Activated naive CD8-positive, alpha-beta T cell treated with anti-CD3 and anti-CD28 coated beads, Interleukin-2, amount 10 ng/mL, durations not matched to agents 7 days and 5 days (primary cell): ENCODE data around the gene TNFRSF19. TPM values are rescaled to one million over a fixed set of nuclear protein-coding genes. Genes with fewer than 3 reads are reported as not detected.

Source experiments
- ATAC-seq: fragments of 150-1000 bp; cut with Tn5 transposase; one replicate; pipeline ENCODE4 v1.10.0; 2021; ENCODE audit warnings: low read depth, moderate library complexity
- POLR2A ChIA-PET: fragments of 350-600 bp; sonication (Branson Sonifier 250); formaldehyde crosslinking; loops from one replicate; lab custom pipeline; 2021; ENCODE audit warnings: antibody characterized with exemption; lab: Charles Lee
- DNase-seq: peaks from one replicate; pipeline ENCODE4 v3.0.0; 2021
- H3K27ac Mint-ChIP-seq: one replicate; pipeline ENCODE4 v1.8.0; 2022; ENCODE audit warnings: mild to moderate bottlenecking, mixed read lengths
- H3K27me3 Mint-ChIP-seq: one replicate; pipeline ENCODE4 v1.8.0; 2022; ENCODE audit warnings: mild to moderate bottlenecking, moderate library complexity, mixed read lengths
- H3K36me3 Mint-ChIP-seq: one replicate; pipeline ENCODE4 v1.8.0; 2021; ENCODE audit warnings: mild to moderate bottlenecking, mixed read lengths
- H3K4me1 Mint-ChIP-seq: one replicate; pipeline ENCODE4 v1.8.0; 2021; ENCODE audit warnings: mixed read lengths
- H3K4me3 Mint-ChIP-seq: one replicate; pipeline ENCODE4 v1.8.0; 2022; ENCODE audit warnings: mild to moderate bottlenecking, moderate library complexity, mixed read lengths
- H3K9me3 Mint-ChIP-seq: one replicate; pipeline ENCODE4 v1.8.0; 2021; ENCODE audit warnings: mixed read lengths
- total RNA-seq, 2 experiments: library from RNA; stranded (reverse); gene quantifications; one replicate each; pipeline ENCODE4 v1.2.3, GENCODE V29; 2021

Gene TNFRSF19
- total RNA-seq, 2 experiments from 2014 or later: not detected

- DNase-seq (no peak), ATAC-seq (no peak)
- Mint-ChIP-seq H3K27me3 (peaks cover 2% of the 10 kb centered on the region), H3K27ac (no peak overlapping the region), H3K4me1 (no peaks in the 10 kb centered on the region), H3K36me3 (peaks cover 1% of the 10 kb centered on the region), H3K9me3 (peaks cover 8% of the 10 kb centered on the region), H3K4me3 (no peak overlapping the region)
- POLR2A ChIA-PET: no interaction called here
Observed at GRCh38 chr13:23687614-23688013, 117.4 kb downstream of the TNFRSF19 start.

- Mint-ChIP-seq H3K4me3 (no peak overlapping the region), H3K27ac (no peak overlapping the region), H3K4me1 (no peaks in the 10 kb centered on the region), H3K9me3 (peaks cover 5% of the 10 kb centered on the region), H3K27me3 (peaks cover 2% of the 10 kb centered on the region), H3K36me3 (peaks cover 1% of the 10 kb centered on the region)
- ATAC-seq: no peak
- POLR2A ChIA-PET: no interaction called here
- no peak for DNase-seq
Observed at GRCh38 chr13:23688336-23688735, 118.1 kb downstream of the TNFRSF19 start.

- DNase-seq: no peak
- H3K27ac Mint-ChIP-seq: no peak overlapping the region
- POLR2A ChIA-PET: no interaction called here
- ATAC-seq: no peak
- peaks cover 3% of the 10 kb centered on the region for H3K4me1 Mint-ChIP-seq
- peaks cover 1% of the 10 kb centered on the region for H3K9me3 Mint-ChIP-seq
- peaks cover 1% of the 10 kb centered on the region for H3K36me3 Mint-ChIP-seq
- no peak overlapping the region for H3K4me3 Mint-ChIP-seq
- H3K27me3 Mint-ChIP-seq: peaks cover 2% of the 10 kb centered on the region
Observed at GRCh38 chr13:23690668-23691067, 120.5 kb downstream of the TNFRSF19 start.

GRCh38 chr13:23692816-23693215 lies 122.6 kb downstream of the TNFRSF19 start:
- Mint-ChIP-seq H3K9me3 (no peaks in the 10 kb centered on the region), H3K36me3 (no peaks in the 10 kb centered on the region), H3K27me3 (no peaks in the 10 kb centered on the region), H3K27ac (no peak overlapping the region), H3K4me1 (peaks cover 14% of the 10 kb centered on the region), H3K4me3 (no peak overlapping the region)
- POLR2A ChIA-PET: no interaction called here
- no peak for DNase-seq
- no peak for ATAC-seq

GRCh38 chr13:23695196-23695595 lies 125.0 kb downstream of the TNFRSF19 start:
- Mint-ChIP-seq H3K9me3 (no peaks in the 10 kb centered on the region), H3K27ac (peak overlapping the region; percentile 45), H3K4me3 (peak overlapping the region; percentile 51), H3K4me1 (peaks cover 14% of the 10 kb centered on the region), H3K36me3 (no peaks in the 10 kb centered on the region), H3K27me3 (no peaks in the 10 kb centered on the region)
- ATAC-seq: no peak
- POLR2A ChIA-PET: no interaction called here
- DNase-seq: no peak

- peak overlapping the region; percentile 89 for H3K4me3 Mint-ChIP-seq
- peaks cover 14% of the 10 kb centered on the region for H3K4me1 Mint-ChIP-seq
- peak; percentile 100 for ATAC-seq
- peak overlapping the region; percentile 99 for H3K27ac Mint-ChIP-seq
- no peaks in the 10 kb centered on the region for H3K27me3 Mint-ChIP-seq
- H3K36me3 Mint-ChIP-seq: no peaks in the 10 kb centered on the region
- H3K9me3 Mint-ChIP-seq: no peaks in the 10 kb centered on the region
- peak; percentile 81 for DNase-seq
- POLR2A ChIA-PET: interaction anchor here (0.9 kb wide), 1 partner anchor 17 kb away, joined by 3 read pairs; no protein-coding TSS in a partner anchor
Observed at GRCh38 chr13:23695711-23696464, 125.7 kb downstream of the TNFRSF19 start.

GRCh38 chr13:23696610-23697009 lies 126.4 kb downstream of the TNFRSF19 start:
- DNase-seq (no peak), ATAC-seq (no peak)
- POLR2A ChIA-PET: interaction anchor here (0.9 kb wide), 1 partner anchor 18 kb away, joined by 3 read pairs; no protein-coding TSS in a partner anchor
- Mint-ChIP-seq H3K36me3 (no peaks in the 10 kb centered on the region), H3K27me3 (no peaks in the 10 kb centered on the region), H3K4me1 (peaks cover 14% of the 10 kb centered on the region), H3K9me3 (no peaks in the 10 kb centered on the region), H3K4me3 (peak overlapping the region; percentile 89), H3K27ac (peak overlapping the region; percentile 99)

GRCh38 chr13:23697772-23698313 lies 127.6 kb downstream of the TNFRSF19 start:
- no peaks in the 10 kb centered on the region for H3K27me3 Mint-ChIP-seq
- peaks cover 14% of the 10 kb centered on the region for H3K4me1 Mint-ChIP-seq
- DNase-seq: no peak
- no peaks in the 10 kb centered on the region for H3K36me3 Mint-ChIP-seq
- POLR2A ChIA-PET: interaction anchor here (0.7 kb wide), 1 partner anchor 10 kb away, joined by 4 read pairs; no protein-coding TSS in a partner anchor
- H3K4me3 Mint-ChIP-seq: no peak overlapping the region
- no peak overlapping the region for H3K27ac Mint-ChIP-seq
- no peak for ATAC-seq
- no peaks in the 10 kb centered on the region for H3K9me3 Mint-ChIP-seq

GRCh38 chr13:23699271-23699670 lies 129.1 kb downstream of the TNFRSF19 start:
- H3K27ac Mint-ChIP-seq: no peak overlapping the region
- no peak for DNase-seq
- H3K36me3 Mint-ChIP-seq: no peaks in the 10 kb centered on the region
- no peak for ATAC-seq
- peaks cover 13% of the 10 kb centered on the region for H3K4me1 Mint-ChIP-seq
- H3K27me3 Mint-ChIP-seq: no peaks in the 10 kb centered on the region
- H3K9me3 Mint-ChIP-seq: no peaks in the 10 kb centered on the region
- no peak overlapping the region for H3K4me3 Mint-ChIP-seq
- POLR2A ChIA-PET: no interaction called here

GRCh38 chr13:23701186-23701585 lies 131.0 kb downstream of the TNFRSF19 start:
- ATAC-seq: no peak
- H3K4me1 Mint-ChIP-seq: peaks cover 6% of the 10 kb centered on the region
- no peaks in the 10 kb centered on the region for H3K27me3 Mint-ChIP-seq
- H3K9me3 Mint-ChIP-seq: no peaks in the 10 kb centered on the region
- H3K4me3 Mint-ChIP-seq: no peak overlapping the region
- H3K27ac Mint-ChIP-seq: no peak overlapping the region
- POLR2A ChIA-PET: no interaction called here
- no peaks in the 10 kb centered on the region for H3K36me3 Mint-ChIP-seq
- DNase-seq: no peak

GRCh38 chr13:23701636-23702035 lies 131.4 kb downstream of the TNFRSF19 start:
- Mint-ChIP-seq H3K27me3 (no peaks in the 10 kb centered on the region), H3K36me3 (no peaks in the 10 kb centered on the region), H3K4me3 (no peak overlapping the region), H3K4me1 (peaks cover 3% of the 10 kb centered on the region), H3K9me3 (no peaks in the 10 kb centered on the region), H3K27ac (no peak overlapping the region)
- ATAC-seq: no peak
- POLR2A ChIA-PET: no interaction called here
- DNase-seq: no peak

GRCh38 chr13:23703246-23703860 lies 133.1 kb downstream of the TNFRSF19 start:
- Mint-ChIP-seq H3K36me3 (no peaks in the 10 kb centered on the region), H3K9me3 (no peaks in the 10 kb centered on the region), H3K27ac (no peak overlapping the region), H3K27me3 (no peaks in the 10 kb centered on the region), H3K4me1 (no peaks in the 10 kb centered on the region), H3K4me3 (no peak overlapping the region)
- POLR2A ChIA-PET: no interaction called here
- ATAC-seq (no peak), DNase-seq (no peak)

- H3K27me3 Mint-ChIP-seq: no peaks in the 10 kb centered on the region
- H3K9me3 Mint-ChIP-seq: no peaks in the 10 kb centered on the region
- no peak for DNase-seq
- POLR2A ChIA-PET: no interaction called here
- H3K4me3 Mint-ChIP-seq: no peak overlapping the region
- no peaks in the 10 kb centered on the region for H3K4me1 Mint-ChIP-seq
- no peak overlapping the region for H3K27ac Mint-ChIP-seq
- no peak for ATAC-seq
- H3K36me3 Mint-ChIP-seq: no peaks in the 10 kb centered on the region
Observed at GRCh38 chr13:23705583-23705982, 135.4 kb downstream of the TNFRSF19 start.
